ENCODE results near the gene GON4L.
A peak's percentile ranks its signal among the peaks of the same experiment; 100 is the strongest.
"Not testable (repeated sequence)": the region's sequence is repeated elsewhere in the genome, so short reads cannot be mapped to it uniquely, and the experiment has no call there.

GRCh38 chr1:155712636-155713035 lies 144.4 kb downstream of the GON4L start:
- TF ChIP-seq EZH2phosphoT487 (IDR thresholded peaks at IDR 0.05; ENCODE audit: borderline replicate concordance, low read length) = not testable (repeated sequence)
- TF ChIP-seq CTCF (conservative IDR thresholded peaks at IDR 0.05; ENCODE audit: low read depth, low read length) = peak; percentile 39

All from PC-3 (cell line).